ENCODE measurements around the gene NTHL1.

Gene NTHL1

DNA sequence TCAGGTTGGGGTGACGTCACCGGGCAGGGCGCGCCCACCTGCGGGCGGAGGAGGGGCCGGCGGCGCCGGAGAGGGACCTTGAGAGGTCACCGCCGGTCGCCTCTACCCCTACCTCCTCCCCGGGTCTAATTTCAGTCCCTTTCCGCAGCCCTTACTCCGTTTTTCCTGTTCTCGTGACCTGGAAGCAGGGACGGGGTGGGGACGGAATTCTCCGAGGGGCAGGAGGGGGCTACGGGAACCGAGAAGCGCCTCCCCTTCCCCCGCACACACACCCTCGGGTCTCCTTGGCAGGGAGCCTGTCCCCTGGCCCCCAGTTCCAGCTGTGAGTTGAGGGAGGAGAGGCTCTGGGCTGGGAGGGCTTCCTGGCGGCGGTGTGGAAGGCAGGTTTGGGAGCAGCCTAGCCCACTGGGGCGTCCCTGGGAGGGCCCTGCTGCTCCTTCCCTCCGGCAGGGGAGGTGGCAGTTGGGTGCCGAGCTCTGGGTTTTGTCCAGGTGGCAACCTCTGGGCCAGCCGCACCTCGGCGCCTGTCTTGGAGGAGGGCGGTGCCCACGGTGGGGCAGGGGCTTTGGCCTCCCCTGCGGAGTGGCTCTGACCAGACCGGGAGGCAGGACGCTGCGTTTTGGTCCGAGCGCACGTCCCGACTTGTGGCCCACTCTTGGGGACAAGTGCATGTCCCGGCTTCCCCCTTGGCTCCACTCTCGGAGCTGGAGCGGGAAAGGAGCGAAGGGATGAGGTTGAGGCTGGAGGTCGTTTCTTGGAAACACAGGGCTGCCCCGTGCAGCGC is 57.1 kb downstream of the NTHL1 start:
- H3K4me3 ChIP-seq (ENCODE audit: low read depth, low read length), result peak overlapping the region; percentile 68
- H3K4me1 ChIP-seq, result peaks cover 3% of the 10 kb centered on the region
- peak overlapping the region; percentile 73 for H2AFZ ChIP-seq
- H3K4me2 ChIP-seq (ENCODE audit: low read length), result peak overlapping the region; percentile 89
- no peak overlapping the region for H3K27ac ChIP-seq
- no peaks in the 10 kb centered on the region for H3K79me2 ChIP-seq
- H3K9me3 ChIP-seq (ENCODE audit: control insufficient read depth, low read length), result no peaks in the 10 kb centered on the region
- no peaks in the 10 kb centered on the region for H3K36me3 ChIP-seq (ENCODE audit: control insufficient read depth, insufficient read depth, low read length)
- TF ChIP-seq, protein P1, sequence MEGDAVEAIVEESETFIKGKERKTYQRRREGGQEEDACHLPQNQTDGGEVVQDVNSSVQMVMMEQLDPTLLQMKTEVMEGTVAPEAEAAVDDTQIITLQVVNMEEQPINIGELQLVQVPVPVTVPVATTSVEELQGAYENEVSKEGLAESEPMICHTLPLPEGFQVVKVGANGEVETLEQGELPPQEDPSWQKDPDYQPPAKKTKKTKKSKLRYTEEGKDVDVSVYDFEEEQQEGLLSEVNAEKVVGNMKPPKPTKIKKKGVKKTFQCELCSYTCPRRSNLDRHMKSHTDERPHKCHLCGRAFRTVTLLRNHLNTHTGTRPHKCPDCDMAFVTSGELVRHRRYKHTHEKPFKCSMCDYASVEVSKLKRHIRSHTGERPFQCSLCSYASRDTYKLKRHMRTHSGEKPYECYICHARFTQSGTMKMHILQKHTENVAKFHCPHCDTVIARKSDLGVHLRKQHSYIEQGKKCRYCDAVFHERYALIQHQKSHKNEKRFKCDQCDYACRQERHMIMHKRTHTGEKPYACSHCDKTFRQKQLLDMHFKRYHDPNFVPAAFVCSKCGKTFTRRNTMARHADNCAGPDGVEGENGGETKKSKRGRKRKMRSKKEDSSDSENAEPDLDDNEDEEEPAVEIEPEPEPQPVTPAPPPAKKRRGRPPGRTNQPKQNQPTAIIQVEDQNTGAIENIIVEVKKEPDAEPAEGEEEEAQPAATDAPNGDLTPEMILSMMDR (IDR thresholded peaks at IDR 0.05), result no peak
- H3K9ac ChIP-seq, result no peak overlapping the region
- no peaks in the 10 kb centered on the region for H3K27me3 ChIP-seq (ENCODE audit: control insufficient read depth, insufficient read depth, low read length)

DNA sequence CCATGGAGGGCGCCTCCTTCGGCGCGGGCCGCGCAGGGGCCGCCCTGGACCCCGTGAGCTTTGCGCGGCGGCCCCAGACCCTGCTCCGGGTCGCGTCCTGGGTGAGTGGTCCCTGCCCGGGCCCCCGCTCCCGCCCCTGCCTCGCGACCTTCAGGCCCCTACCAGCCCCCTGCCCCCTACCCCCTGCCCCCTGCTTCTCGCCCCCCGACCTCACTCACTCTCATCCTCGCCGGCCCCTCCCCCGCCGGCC is 57.6 kb downstream of the NTHL1 start:
- H3K4me2 ChIP-seq (ENCODE audit: low read length), result no peak overlapping the region
- no peak overlapping the region for H3K27ac ChIP-seq
- H2AFZ ChIP-seq, result peak overlapping the region; percentile 73
- no peaks in the 10 kb centered on the region for H3K27me3 ChIP-seq (ENCODE audit: control insufficient read depth, insufficient read depth, low read length)
- no peaks in the 10 kb centered on the region for H3K79me2 ChIP-seq
- H3K9me3 ChIP-seq (ENCODE audit: control insufficient read depth, low read length), result no peaks in the 10 kb centered on the region
- TF ChIP-seq, protein P1 (IDR thresholded peaks at IDR 0.05), result no peak
- H3K36me3 ChIP-seq (ENCODE audit: control insufficient read depth, insufficient read depth, low read length), result no peaks in the 10 kb centered on the region
- peaks cover 5% of the 10 kb centered on the region for H3K4me1 ChIP-seq
- H3K9ac ChIP-seq, result no peak overlapping the region
- peak overlapping the region; percentile 68 for H3K4me3 ChIP-seq (ENCODE audit: low read depth, low read length)

Data from parathyroid adenoma (tissue), 2 donors.